Measurements from ENCODE around the gene NMT1. TPM values are rescaled to one million over a fixed set of nuclear protein-coding genes. Genes with fewer than 3 reads are reported as not detected.

Gene NMT1
- total RNA-seq, 5 donors from 2014 or later (not counting 1 experiment from before 2014, with no cell fraction given) = 79.5 to 139 (median 125) TPM

GRCh38 chr17:45115015-45115625 is 54.0 kb downstream of the NMT1 start:
- no peak overlapping the region for H3K27ac Mint-ChIP-seq

GRCh38 chr17:45115871-45116270 is 54.8 kb downstream of the NMT1 start:
- DNase-seq (no peak), ATAC-seq (replicated peaks in 1 of 4) (no peak)
- H3K4me1 ChIP-seq (ENCODE audit: control insufficient read depth in 1 of 2, extremely low read depth in 1 of 2, insufficient read depth in 2 of 2, low read length in 2 of 2) = no peaks in the 10 kb centered on the region
- no peaks in the 10 kb centered on the region for H3K4me1 Mint-ChIP-seq
- ChIA-PET POLR2A (no interaction called here), CTCF (no interaction called here)
- no peaks in the 10 kb centered on the region for H3K27me3 Mint-ChIP-seq
- no peak overlapping the region for H3K27ac Mint-ChIP-seq
- no peaks in the 10 kb centered on the region for H3K36me3 Mint-ChIP-seq
- no peaks in the 10 kb centered on the region for H3K9me3 ChIP-seq
- H3K36me3 ChIP-seq (ENCODE audit: control insufficient read depth in 2 of 2, extremely low read depth in 1 of 2, insufficient read depth in 1 of 2, low read length in 1 of 2) = no peaks in the 10 kb centered on the region
- H3K4me3 ChIP-seq (ENCODE audit: control insufficient read depth in 1 of 2, extremely low read depth in 1 of 2, low read length in 1 of 2) = no peak overlapping the region
- H3K9me3 Mint-ChIP-seq = no peaks in the 10 kb centered on the region
- no peak overlapping the region for H3K4me3 Mint-ChIP-seq
- peaks cover 0 to 14% of the 10 kb centered on the region in 2 experiments for H3K27me3 ChIP-seq (replicated peaks in 1 of 2; ENCODE audit: control insufficient read depth in 2 of 2, extremely low read depth in 1 of 2, insufficient read depth in 2 of 2, low read length in 1 of 2)
- no peak overlapping the region for H3K27ac ChIP-seq (ENCODE audit: low read length)
- 68% methylated on average over 7 of the region's 11 CpGs for WGBS (ENCODE audit: insufficient coverage)

More at GRCh38 chr17:45115015-45115625, 54.0 kb downstream of the NMT1 start:
- DNase-seq = no peak
- H3K4me1 ChIP-seq (ENCODE audit: control insufficient read depth in 1 of 2, extremely low read depth in 1 of 2, insufficient read depth in 2 of 2, low read length in 2 of 2) = no peaks in the 10 kb centered on the region
- ChIA-PET POLR2A (no interaction called here), CTCF (no interaction called here)
- Mint-ChIP-seq H3K36me3 (no peaks in the 10 kb centered on the region), H3K9me3 (no peaks in the 10 kb centered on the region), H3K4me3 (no peak overlapping the region), H3K27me3 (no peaks in the 10 kb centered on the region), H3K4me1 (no peaks in the 10 kb centered on the region)
- H3K27ac ChIP-seq (ENCODE audit: low read length) = no peak overlapping the region
- no peaks in the 10 kb centered on the region for H3K36me3 ChIP-seq (ENCODE audit: control insufficient read depth in 2 of 2, extremely low read depth in 1 of 2, insufficient read depth in 1 of 2, low read length in 1 of 2)
- H3K9me3 ChIP-seq = no peaks in the 10 kb centered on the region
- 87% methylated on average over 11 of the region's 26 CpGs for WGBS (ENCODE audit: insufficient coverage)
- ATAC-seq (replicated peaks in 1 of 4) = no peak
- H3K27me3 ChIP-seq (replicated peaks in 1 of 2; ENCODE audit: control insufficient read depth in 2 of 2, extremely low read depth in 1 of 2, insufficient read depth in 2 of 2, low read length in 1 of 2) = peaks cover 0 to 8% of the 10 kb centered on the region in 2 experiments
- H3K4me3 ChIP-seq (ENCODE audit: control insufficient read depth in 1 of 2, extremely low read depth in 1 of 2, low read length in 1 of 2) = no peak overlapping the region

GRCh38 chr17:45116434-45117016 is 55.4 kb downstream of the NMT1 start:
- ChIA-PET CTCF (no interaction called here), POLR2A (no interaction called here)
- H3K9me3 Mint-ChIP-seq = no peaks in the 10 kb centered on the region
- H3K36me3 Mint-ChIP-seq = no peaks in the 10 kb centered on the region
- H3K27ac ChIP-seq (ENCODE audit: low read length) = no peak overlapping the region
- WGBS (ENCODE audit: insufficient coverage) = no CpG with 5 or more reads among the region's 10 CpGs
- DNase-seq = no peak
- H3K4me1 ChIP-seq (ENCODE audit: control insufficient read depth in 1 of 2, extremely low read depth in 1 of 2, insufficient read depth in 2 of 2, low read length in 2 of 2) = no peaks in the 10 kb centered on the region
- H3K4me3 ChIP-seq (ENCODE audit: control insufficient read depth in 1 of 2, extremely low read depth in 1 of 2, low read length in 1 of 2) = no peak overlapping the region
- H3K27ac Mint-ChIP-seq = no peak overlapping the region
- H3K36me3 ChIP-seq (ENCODE audit: control insufficient read depth in 2 of 2, extremely low read depth in 1 of 2, insufficient read depth in 1 of 2, low read length in 1 of 2) = no peaks in the 10 kb centered on the region
- ATAC-seq (replicated peaks in 1 of 4) = no peak
- no peaks in the 10 kb centered on the region for H3K9me3 ChIP-seq
- no peak overlapping the region for H3K4me3 Mint-ChIP-seq
- H3K27me3 ChIP-seq (replicated peaks in 1 of 2; ENCODE audit: control insufficient read depth in 2 of 2, extremely low read depth in 1 of 2, insufficient read depth in 2 of 2, low read length in 1 of 2) = peaks cover 0 to 17% of the 10 kb centered on the region in 2 experiments
- no peaks in the 10 kb centered on the region for H3K4me1 Mint-ChIP-seq
- peaks cover 0 to 2% of the 10 kb centered on the region in 2 donors for H3K27me3 Mint-ChIP-seq

- whole genome bisulfite sequencing (ENCODE audit: insufficient coverage) = no CpG with 5 or more reads among the region's 4 CpGs
- H3K27me3 ChIP-seq (replicated peaks in 1 of 2; ENCODE audit: control insufficient read depth in 2 of 2, extremely low read depth in 1 of 2, insufficient read depth in 2 of 2, low read length in 1 of 2) = peaks cover 0 to 17% of the 10 kb centered on the region in 2 experiments
- H3K4me3 ChIP-seq (ENCODE audit: control insufficient read depth in 1 of 2, extremely low read depth in 1 of 2, low read length in 1 of 2) = no peak overlapping the region
- H3K4me1 ChIP-seq (ENCODE audit: control insufficient read depth in 1 of 2, extremely low read depth in 1 of 2, insufficient read depth in 2 of 2, low read length in 2 of 2) = no peaks in the 10 kb centered on the region
- Mint-ChIP-seq H3K27me3 (peaks cover 0 to 4% of the 10 kb centered on the region in 2 donors), H3K4me1 (no peaks in the 10 kb centered on the region), H3K27ac (no peak overlapping the region), H3K9me3 (no peaks in the 10 kb centered on the region), H3K36me3 (no peaks in the 10 kb centered on the region), H3K4me3 (no peak overlapping the region)
- no peak for ATAC-seq (replicated peaks in 1 of 4)
- ChIA-PET POLR2A (no interaction called here), CTCF (no interaction called here)
- no peaks in the 10 kb centered on the region for H3K9me3 ChIP-seq
- no peak overlapping the region for H3K27ac ChIP-seq (ENCODE audit: low read length)
- H3K36me3 ChIP-seq (ENCODE audit: control insufficient read depth in 2 of 2, extremely low read depth in 1 of 2, insufficient read depth in 1 of 2, low read length in 1 of 2) = no peaks in the 10 kb centered on the region
- DNase-seq = no peak
These were observed 56.2 kb downstream of the NMT1 start for GRCh38 chr17:45117334-45117733.

DNA sequence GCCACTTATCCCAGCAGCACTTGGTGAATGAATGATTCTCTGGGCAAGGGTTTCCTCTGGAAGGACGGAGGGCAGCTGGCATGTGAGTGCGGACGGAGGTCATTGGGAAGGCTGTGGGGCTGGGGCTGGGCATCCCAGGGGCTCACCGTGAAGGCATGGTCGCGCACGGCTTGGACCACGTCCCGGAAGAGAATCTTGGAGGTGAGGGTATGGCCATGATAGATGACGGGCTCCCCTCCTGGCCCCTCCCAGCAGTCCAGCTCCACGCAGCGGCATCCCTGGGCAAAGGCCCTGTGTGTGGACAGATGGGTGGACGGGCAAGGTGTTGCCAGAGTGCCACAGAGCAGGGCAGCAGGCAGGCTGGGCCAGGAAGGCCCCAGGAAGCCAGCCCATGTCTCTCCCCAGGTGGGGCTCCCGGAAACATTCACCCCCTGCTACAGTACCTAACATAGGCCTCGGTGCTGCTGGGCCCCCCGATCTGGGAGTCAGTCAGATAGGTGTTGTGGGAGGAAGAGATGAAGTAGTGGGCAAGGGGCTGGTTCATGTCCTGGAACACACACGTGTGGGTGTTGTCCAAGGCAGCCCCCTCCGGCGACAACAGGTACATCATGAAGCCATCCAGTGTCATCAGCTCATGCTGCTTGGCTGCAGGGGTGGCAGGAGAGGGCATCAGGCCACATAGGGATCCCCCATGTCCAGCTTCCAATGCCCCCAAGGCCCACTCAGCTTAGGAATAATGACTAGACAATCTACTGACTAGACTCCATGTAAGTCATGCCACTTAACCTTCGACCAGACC is 56.9 kb downstream of the NMT1 start:
- 89% methylated on average over 11 of the region's 20 CpGs for WGBS (ENCODE audit: insufficient coverage)
- Histone ChIP-seq H3K27me3 (replicated peaks in 1 of 2; ENCODE audit: control insufficient read depth in 2 of 2, extremely low read depth in 1 of 2, insufficient read depth in 2 of 2, low read length in 1 of 2) (peaks cover 0 to 15% of the 10 kb centered on the region in 2 experiments), H3K4me1 (ENCODE audit: control insufficient read depth in 1 of 2, extremely low read depth in 1 of 2, insufficient read depth in 2 of 2, low read length in 2 of 2) (no peaks in the 10 kb centered on the region), H3K9me3 (no peaks in the 10 kb centered on the region), H3K27ac (ENCODE audit: low read length) (no peak overlapping the region), H3K36me3 (ENCODE audit: control insufficient read depth in 2 of 2, extremely low read depth in 1 of 2, insufficient read depth in 1 of 2, low read length in 1 of 2) (no peaks in the 10 kb centered on the region), H3K4me3 (ENCODE audit: control insufficient read depth in 1 of 2, extremely low read depth in 1 of 2, low read length in 1 of 2) (no peak overlapping the region)
- Mint-ChIP-seq H3K4me3 (no peak overlapping the region), H3K36me3 (no peaks in the 10 kb centered on the region), H3K9me3 (no peaks in the 10 kb centered on the region), H3K4me1 (no peaks in the 10 kb centered on the region), H3K27me3 (peaks cover 0 to 4% of the 10 kb centered on the region in 2 donors), H3K27ac (no peak overlapping the region)
- no peak for ATAC-seq (replicated peaks in 1 of 4)
- CTCF ChIA-PET = interaction anchor here in 1 of 2 donors (0.6 to 1.8 kb wide), 2 partner anchors 11 to 17 kb away, joined by 3 to 7 read pairs; partner anchors contain the start of gene ACBD4
- POLR2A ChIA-PET = no interaction called here
- no peak for DNase-seq

- Histone ChIP-seq H3K27me3 (replicated peaks in 1 of 2; ENCODE audit: control insufficient read depth in 2 of 2, extremely low read depth in 1 of 2, insufficient read depth in 2 of 2, low read length in 1 of 2) (peaks cover 0 to 15% of the 10 kb centered on the region in 2 experiments), H3K36me3 (ENCODE audit: control insufficient read depth in 2 of 2, extremely low read depth in 1 of 2, insufficient read depth in 1 of 2, low read length in 1 of 2) (no peaks in the 10 kb centered on the region), H3K4me1 (ENCODE audit: control insufficient read depth in 1 of 2, extremely low read depth in 1 of 2, insufficient read depth in 2 of 2, low read length in 2 of 2) (peaks cover 0 to 3% of the 10 kb centered on the region in 2 experiments), H3K27ac (ENCODE audit: low read length) (no peak overlapping the region), H3K4me3 (ENCODE audit: control insufficient read depth in 1 of 2, extremely low read depth in 1 of 2, low read length in 1 of 2) (no peak overlapping the region), H3K9me3 (no peaks in the 10 kb centered on the region)
- Mint-ChIP-seq H3K27me3 (peaks cover 0 to 4% of the 10 kb centered on the region in 2 donors), H3K4me3 (no peak overlapping the region), H3K9me3 (no peaks in the 10 kb centered on the region), H3K27ac (no peak overlapping the region), H3K36me3 (no peaks in the 10 kb centered on the region), H3K4me1 (no peaks in the 10 kb centered on the region)
- WGBS (ENCODE audit: insufficient coverage) = 94% methylated on average over 20 of the region's 23 CpGs
- ChIA-PET POLR2A (interaction anchor here in 1 of 2 donors (0.6 kb wide), 1 partner anchor 364 kb away, joined by 3 read pairs; no protein-coding TSS in a partner anchor), CTCF (interaction anchor here in 1 of 2 donors (0.6 to 1.8 kb wide), 2 partner anchors 10 to 17 kb away, joined by 3 to 7 read pairs; partner anchors contain the start of gene ACBD4)
- DNase-seq (no peak), ATAC-seq (replicated peaks in 1 of 4) (no peak)
These were observed 57.6 kb downstream of the NMT1 start for GRCh38 chr17:45118691-45119090.
